ENCODE data around the gene RNF20.
"Not testable (repeated sequence)": the region's sequence is repeated elsewhere in the genome, so short reads cannot be mapped to it uniquely, and the experiment has no call there.

Gene RNF20

GRCh38 chr9:101536938-101537337, 3.3 kb downstream of the RNF20 start:
- DNase-seq (ENCODE audit: low read depth in 2 of 2) = no peak

GRCh38 chr9:101540069-101540468, 6.4 kb downstream of the RNF20 start:
- no peak for DNase-seq (ENCODE audit: low read depth in 2 of 2)

- DNase-seq (ENCODE audit: low read depth in 2 of 2) = no peak
Measured at GRCh38 chr9:101543098-101543735, 9.6 kb downstream of the RNF20 start.

GRCh38 chr9:101549472-101550098, 15.9 kb downstream of the RNF20 start:
- DNase-seq (ENCODE audit: low read depth in 2 of 2) = not testable (repeated sequence)

GRCh38 chr9:101561740-101562139, 28.1 kb downstream of the RNF20 start:
- DNase-seq (ENCODE audit: low read depth in 2 of 2) = no peak

GRCh38 chr9:101562966-101563365, 29.3 kb downstream of the RNF20 start:
- DNase-seq (ENCODE audit: low read depth in 2 of 2) = no peak

GRCh38 chr9:101564252-101564651, 30.6 kb downstream of the RNF20 start:
- no peak for DNase-seq (ENCODE audit: low read depth in 2 of 2)

GRCh38 chr9:101566904-101567724, 33.5 kb downstream of the RNF20 start:
- no peak for DNase-seq (ENCODE audit: low read depth in 2 of 2)

GRCh38 chr9:101567725-101568350, 34.2 kb downstream of the RNF20 start:
- DNase-seq (ENCODE audit: low read depth in 2 of 2) = no peak

- no peak for DNase-seq (ENCODE audit: low read depth in 2 of 2)
Measured at GRCh38 chr9:101569741-101570501, 36.3 kb downstream of the RNF20 start.

- DNase-seq (ENCODE audit: low read depth in 2 of 2) = no peak
Measured at GRCh38 chr9:101571114-101571513, 37.5 kb downstream of the RNF20 start.

GRCh38 chr9:101572316-101572715, 38.7 kb downstream of the RNF20 start:
- no peak for DNase-seq (ENCODE audit: low read depth in 2 of 2)

GRCh38 chr9:101574731-101575333, 41.2 kb downstream of the RNF20 start:
- no peak for DNase-seq (ENCODE audit: low read depth in 2 of 2)

- DNase-seq (ENCODE audit: low read depth in 2 of 2) = no peak
Measured at GRCh38 chr9:101578378-101578777, 44.7 kb downstream of the RNF20 start.

- no peak for DNase-seq (ENCODE audit: low read depth in 2 of 2)
Measured at GRCh38 chr9:101579711-101580545, 46.3 kb downstream of the RNF20 start.

GRCh38 chr9:101582553-101582952, 48.9 kb downstream of the RNF20 start:
- no peak for DNase-seq (ENCODE audit: low read depth in 2 of 2)

GRCh38 chr9:101585740-101586139, 52.1 kb downstream of the RNF20 start:
- DNase-seq (ENCODE audit: low read depth in 2 of 2) = no peak

GRCh38 chr9:101586651-101587050, 53.0 kb downstream of the RNF20 start:
- no peak for DNase-seq (ENCODE audit: low read depth in 2 of 2)

GRCh38 chr9:101587332-101588043, 53.8 kb downstream of the RNF20 start:
- no peak for DNase-seq (ENCODE audit: low read depth in 2 of 2)

GRCh38 chr9:101590074-101590473, 56.4 kb downstream of the RNF20 start:
- DNase-seq (ENCODE audit: low read depth in 2 of 2) = not testable (repeated sequence)

Measured in stimulated activated CD4-positive, alpha-beta T cell treated with anti-CD3 and anti-CD28 coated beads, Interleukin-1b, Interleukin-23, amount 100 ng/mL, for 1 hour (primary cell).